HG02840 (cell line): Measurements from ENCODE around the gene ZNF674.
A peak's percentile ranks its signal among the peaks of the same experiment; 100 is the strongest.

Source experiments
- ATAC-seq: cut with Tn5 transposase; IDR thresholded peaks from one replicate; pipeline ENCODE4 v1.9.1; 2021; ENCODE audit warnings: mild to moderate bottlenecking, moderate library complexity, moderate number of reproducible peaks; ENCODE audit not compliant: unreplicated experiment, low FRiP score

ZNF674 gene

DNA sequence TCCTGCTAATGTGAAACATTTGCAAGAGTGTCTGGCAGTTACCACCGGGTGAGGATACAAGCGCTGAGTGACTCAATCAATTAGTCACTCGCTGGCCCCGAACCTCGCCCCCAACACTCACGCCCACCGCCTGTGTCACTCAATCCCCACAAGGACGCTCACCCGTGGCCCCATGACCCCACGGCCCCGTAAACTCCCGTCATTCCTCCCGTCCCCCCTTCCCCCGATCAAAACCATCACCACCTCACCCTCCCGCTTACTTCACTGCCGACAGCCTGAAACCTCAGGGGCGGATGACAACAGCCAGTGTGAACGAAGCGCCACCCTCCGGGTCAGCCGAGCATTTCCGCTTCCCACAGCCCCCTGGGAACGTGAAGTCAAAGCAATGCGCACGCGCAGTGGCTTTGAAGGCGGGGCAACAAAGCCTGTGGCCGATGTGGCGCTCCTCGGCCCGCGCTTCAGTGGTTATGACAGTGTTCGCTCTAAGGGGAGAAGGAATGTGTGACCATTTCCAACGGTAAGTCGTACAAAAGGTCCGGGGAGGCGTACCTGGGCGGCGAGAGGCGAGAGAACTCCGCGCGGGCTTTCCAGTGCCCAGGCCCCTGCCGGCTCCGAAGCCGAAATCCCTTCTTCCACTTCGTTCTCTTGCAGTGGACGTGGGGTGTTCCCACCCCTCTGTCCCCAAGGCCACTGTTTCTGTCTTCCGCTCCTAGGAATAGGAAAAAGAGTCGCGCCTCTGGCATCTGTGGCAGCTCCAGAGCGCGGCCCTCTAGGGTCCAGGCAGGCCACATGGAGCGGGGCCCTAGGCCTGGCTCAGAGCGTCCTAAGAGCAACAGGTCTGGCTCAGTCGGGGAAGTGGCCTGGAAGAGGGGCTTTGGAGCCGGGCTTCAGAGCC, at the start of gene ZNF674:
ZNF674 (minus strand) TSS at position 311 of the 895 bp plus-strand sequence. CDS start 3,334 bp downstream, outside the sequence.
- peak; percentile 82 for ATAC-seq

DNA sequence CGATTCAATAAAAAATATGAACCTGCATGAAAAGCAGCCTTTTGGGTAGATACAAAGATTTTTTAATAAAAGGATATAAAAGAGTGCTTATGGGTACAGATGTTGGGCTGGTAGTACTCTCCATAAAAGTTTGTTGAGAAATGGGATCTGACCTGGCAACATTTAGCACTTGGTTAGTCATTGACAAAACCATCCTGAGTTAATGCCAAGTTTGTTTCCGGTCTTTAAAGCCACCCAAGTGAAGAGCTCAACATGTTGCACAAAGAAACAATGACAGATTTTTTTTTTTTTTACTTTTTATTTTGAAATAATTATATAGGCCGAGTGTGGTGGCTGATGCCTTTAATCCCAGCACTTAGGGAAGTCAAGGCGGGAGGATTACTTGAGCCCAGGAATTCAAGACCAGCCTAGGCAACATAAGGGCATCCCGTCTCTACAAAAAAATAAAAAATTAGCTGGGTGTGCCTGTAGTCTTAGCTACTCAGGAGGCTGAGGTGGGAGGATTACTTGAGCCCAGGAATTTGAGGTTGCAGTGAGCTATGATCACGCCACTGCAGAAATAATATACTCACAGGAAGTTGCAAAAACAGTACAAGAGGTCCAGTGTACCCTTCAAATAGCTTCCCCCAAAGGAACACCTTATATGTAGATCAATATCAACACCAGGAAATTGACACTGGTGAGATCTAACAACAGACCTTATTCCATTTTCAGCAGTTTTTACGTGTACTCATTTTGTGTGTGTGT, 44.9 kb upstream of the ZNF674 start:
- no peak for ATAC-seq

DNA sequence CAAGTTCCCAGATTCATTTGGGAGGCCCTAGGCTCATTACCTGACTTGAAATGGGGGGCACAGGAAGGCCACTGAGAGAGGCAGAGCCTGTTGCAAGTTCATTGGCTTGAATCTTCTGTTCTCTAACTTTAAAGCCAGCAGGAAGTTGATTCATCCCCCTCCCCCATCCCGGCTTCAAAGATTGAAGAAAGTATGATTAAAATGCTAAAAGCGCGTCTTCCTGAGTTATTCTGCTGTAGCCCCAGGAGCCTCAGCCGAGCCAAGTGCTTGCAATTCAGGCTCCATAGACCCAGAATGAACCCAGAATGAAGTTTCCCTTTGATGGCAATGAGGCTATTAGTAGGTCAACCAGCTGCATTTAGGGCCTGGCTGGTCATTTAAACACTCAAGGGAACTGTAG, 43.0 kb upstream of the ZNF674 start:
- ATAC-seq, result no peak

DNA sequence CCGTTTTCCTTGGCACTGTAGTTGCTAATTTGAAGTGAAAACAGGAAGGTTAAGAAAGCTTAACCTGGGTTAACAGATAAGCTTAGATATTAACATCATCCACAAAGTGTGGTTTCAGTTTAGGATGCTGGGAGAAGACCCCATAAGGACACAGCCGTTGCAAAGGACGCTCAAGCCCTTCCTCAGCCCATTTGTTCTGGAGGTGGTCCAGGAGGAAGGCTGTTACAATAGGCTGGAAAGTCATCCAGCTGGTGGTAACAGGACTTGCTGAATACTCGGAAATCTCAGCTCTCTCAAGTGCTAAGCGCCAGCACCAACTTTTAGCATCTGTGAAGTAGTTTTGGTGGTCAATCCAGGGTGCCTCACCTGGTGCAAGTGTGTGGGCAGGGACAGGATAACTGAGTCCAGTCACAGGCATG, 42.5 kb upstream of the ZNF674 start:
- ATAC-seq, result no peak

DNA sequence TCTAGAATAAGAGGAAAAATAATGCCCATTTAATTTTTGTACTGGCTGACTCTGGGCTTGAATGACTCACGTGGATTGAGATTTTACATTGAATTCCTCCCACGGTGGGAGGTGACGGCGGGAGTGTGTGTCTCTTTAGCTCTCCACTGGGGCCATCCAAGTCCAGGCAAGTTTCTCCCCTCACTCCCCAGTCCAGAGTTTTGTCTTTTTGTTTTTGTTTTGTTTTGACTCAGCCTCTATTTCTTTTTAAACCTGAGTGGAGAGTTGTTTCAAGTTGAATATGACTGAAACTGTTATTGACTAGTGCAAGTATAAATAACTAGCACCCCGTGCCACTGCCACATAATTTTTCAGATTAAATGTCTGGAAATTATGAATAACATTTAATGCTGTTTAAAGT, 41.9 kb upstream of the ZNF674 start:
- ATAC-seq, result no peak

DNA sequence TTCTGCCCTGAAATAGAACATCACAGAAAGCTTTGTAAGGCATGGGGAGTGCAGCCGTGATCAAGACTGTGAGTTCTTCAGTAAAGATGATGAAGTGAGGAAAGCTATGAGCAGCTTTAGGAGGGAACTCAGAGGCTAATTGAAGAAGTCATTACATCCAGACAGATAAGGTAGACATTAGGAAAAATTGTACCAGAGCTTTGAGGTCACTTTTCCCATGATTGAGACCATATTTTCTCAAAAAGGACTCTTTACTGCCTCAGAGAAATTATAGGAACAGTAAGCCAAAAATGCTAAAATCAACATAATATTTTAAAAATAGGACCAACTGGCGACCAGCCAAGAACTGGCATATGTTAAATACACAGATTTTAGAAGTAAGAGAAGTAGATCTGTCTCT, 39.5 kb upstream of the ZNF674 start:
- no peak for ATAC-seq

- ATAC-seq, result no peak
Observed at GRCh38 chrX:46582966-46583365, 37.7 kb upstream of the ZNF674 start.

- no peak for ATAC-seq
Observed at GRCh38 chrX:46582325-46582724, 37.1 kb upstream of the ZNF674 start.

- no peak for ATAC-seq
Observed at GRCh38 chrX:46580613-46581012, 35.4 kb upstream of the ZNF674 start.

DNA sequence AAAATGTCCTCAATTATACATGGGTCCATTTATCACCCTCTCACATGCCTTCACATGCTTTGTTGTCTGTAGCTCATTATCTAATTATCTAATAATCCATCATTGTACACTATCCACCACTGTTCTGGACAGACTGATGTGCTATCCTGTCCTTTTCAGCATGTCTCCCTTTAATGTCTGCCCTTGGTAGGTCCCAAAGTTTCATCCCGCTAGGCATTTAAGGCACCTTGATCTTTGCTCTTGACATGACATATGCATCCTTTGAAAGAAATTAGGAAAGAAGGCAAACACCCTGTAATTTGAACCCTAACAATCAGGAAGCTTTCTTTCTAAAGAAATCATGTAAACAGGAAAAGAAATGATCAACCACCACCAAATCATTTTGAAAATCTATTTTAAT, 34.0 kb upstream of the ZNF674 start:
- no peak for ATAC-seq

GRCh38 chrX:46577221-46578005, 32.2 kb upstream of the ZNF674 start:
- ATAC-seq, result no peak

- no peak for ATAC-seq
Observed at GRCh38 chrX:46576458-46576857, 31.2 kb upstream of the ZNF674 start.

- no peak for ATAC-seq
Observed at GRCh38 chrX:46575991-46576392, 30.8 kb upstream of the ZNF674 start.

- no peak for ATAC-seq
Observed at GRCh38 chrX:46575586-46575985, 30.4 kb upstream of the ZNF674 start.

GRCh38 chrX:46574774-46575381, 29.7 kb upstream of the ZNF674 start:
- ATAC-seq, result no peak

DNA sequence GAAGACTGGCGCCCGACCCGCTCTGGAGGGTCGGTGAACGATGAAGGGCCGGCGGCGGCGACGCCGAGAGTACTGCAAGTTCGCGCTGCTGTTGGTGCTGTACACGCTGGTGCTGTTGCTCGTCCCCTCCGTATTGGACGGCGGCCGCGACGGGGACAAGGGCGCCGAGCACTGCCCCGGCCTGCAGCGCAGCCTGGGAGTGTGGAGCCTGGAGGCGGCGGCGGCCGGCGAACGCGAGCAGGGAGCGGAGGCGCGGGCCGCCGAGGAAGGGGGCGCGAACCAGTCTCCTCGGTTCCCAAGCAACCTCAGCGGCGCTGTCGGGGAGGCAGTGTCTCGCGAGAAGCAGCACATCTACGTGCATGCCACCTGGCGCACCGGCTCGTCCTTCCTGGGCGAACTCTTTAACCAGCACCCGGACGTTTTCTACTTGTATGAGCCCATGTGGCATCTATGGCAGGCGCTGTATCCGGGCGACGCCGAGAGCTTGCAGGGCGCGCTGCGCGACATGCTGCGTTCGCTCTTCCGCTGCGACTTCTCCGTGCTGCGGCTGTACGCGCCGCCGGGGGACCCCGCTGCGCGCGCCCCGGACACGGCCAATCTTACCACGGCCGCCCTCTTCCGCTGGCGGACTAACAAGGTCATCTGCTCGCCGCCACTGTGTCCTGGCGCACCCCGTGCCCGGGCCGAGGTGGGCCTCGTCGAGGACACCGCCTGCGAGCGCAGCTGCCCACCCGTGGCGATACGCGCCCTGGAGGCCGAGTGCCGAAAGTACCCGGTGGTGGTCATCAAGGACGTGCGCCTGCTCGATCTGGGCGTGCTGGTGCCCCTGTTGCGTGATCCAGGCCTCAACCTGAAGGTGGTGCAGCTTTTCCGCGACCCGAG, 28.9 kb upstream of the ZNF674 start:
- ATAC-seq, result no peak

DNA sequence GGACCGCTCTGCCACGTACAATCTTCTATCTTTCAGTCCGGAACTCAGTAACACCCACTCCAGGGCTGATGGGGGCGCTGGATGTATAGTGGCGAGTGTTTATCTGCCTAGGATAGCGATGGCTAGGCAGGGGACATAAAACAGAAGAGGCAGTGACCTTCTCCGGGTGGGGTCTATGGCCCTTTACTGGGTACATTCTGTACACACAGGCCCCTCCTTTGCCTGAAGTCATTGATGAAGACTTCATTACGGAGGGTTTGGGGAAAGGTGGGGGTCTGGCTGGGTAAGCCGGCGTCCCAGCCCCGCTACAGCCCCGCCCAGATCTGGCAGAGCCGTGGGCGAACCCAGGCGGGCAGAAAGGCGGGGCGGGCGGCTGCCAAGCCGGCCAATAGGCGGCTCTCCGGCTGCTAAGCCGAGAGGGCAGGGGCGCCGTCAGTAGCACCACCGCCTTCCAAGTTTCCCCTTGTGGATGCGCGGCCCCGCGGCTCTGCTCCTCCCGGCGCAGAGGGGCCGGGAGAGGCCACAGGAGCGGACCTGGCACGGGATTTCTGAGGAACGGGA, 28.2 kb upstream of the ZNF674 start, which contains the start of gene CHST7:
CHST7 (plus strand) TSS at position 435 of the 561 bp plus-strand sequence. CDS start 167 bp downstream, outside the sequence.
- peak; percentile 31 for ATAC-seq

DNA sequence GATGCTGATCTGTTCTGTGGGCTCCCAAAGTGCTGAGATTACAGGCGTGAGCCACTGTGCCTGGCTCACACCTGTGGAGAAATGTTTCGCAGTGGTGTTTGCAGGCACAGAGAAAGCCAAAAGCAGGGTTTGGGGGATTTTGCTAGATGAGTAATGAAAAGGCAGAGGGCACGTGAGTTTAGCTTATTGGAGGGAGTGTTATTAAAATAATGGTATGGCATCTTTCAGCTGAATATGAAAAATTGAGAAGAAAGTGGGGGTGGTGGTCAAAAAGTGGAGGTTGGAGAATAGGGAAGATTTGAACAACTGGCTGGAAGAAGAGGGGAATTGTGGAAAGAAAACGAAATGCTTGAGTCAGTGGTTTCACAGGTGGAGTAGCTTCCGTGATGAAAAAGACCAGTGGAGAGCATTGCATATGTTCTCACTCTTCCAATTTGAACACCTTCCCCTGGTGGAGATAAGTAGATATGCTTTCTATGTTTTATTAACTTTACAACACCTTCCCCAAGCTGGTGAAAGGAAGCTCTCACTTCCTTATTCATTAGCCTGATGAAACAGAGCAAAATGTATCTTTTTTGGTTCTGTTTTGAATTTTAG, 27.2 kb upstream of the ZNF674 start:
- peak; percentile 34 for ATAC-seq
